Glomerular visceral epithelial cell (primary cell): ENCODE results near the gene ITK.

Experiments used
- DNase-seq: peaks from one replicate; pipeline ENCODE4 v3.0.0-alpha.2; 2016; ENCODE audit errors: extremely low spot score

ITK gene

DNA sequence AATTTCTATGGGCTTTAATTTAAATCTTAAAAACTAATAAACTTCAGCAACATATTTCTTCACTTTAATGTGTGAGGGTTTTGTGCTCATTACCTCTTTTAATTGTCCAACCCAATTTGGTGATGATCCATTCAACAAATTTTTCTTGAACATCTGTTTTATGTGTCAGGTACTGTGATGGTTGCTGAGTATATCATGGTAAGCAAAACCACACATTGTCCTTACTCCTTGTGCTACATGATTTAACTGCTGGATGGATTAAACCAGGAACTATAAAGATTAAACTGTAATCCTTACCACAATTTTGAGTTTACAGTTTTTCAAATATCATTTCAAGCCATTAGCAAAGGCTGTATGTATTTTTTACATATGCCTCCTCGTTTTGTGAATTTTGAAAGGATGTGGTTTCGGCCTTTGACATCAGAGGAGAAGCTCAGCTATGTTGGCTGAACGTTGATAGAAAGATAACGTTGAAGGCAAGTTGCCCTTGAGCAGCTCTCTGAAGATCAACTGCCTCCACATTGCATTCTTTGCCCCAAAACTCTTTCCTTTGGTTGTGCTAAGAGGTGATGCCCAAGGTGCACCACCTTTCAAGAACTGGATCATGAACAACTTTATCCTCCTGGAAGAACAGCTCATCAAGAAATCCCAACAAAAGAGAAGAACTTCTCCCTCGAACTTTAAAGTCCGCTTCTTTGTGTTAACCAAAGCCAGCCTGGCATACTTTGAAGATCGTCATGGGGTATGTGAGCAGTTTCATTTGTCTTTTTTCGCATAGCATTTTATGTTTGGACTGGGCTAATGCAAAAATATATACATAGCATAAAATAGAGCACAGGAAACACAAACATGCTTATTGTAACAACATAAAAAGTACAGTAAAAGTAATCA is at the start of gene ITK:
Gene ITK, plus strand, starts transcription at position 467 of the 891 bp plus-strand sequence. Its CDS starts 138 bp downstream, at position 605.
- DNase-seq, result no peak

DNA sequence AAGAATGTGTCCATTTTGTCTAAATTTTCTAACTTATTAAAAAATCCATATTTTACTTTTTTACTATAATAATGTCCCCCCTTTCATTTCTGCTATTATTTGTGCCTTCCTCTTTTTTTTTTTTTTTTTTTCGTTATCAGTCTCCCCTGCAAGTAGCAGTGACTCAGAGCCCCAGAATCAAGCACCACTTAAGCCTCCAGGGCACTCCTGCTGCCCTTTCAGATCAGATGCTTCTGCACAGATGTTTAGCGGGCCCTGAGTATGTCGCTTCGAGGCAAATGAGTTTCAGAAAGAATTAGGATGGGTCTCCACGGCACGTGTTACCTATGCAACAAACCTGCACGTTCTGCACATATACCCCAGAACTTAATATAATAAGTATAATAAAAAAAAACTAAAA is 49.7 kb upstream of the ITK start:
- peak; percentile 43 for DNase-seq

DNA sequence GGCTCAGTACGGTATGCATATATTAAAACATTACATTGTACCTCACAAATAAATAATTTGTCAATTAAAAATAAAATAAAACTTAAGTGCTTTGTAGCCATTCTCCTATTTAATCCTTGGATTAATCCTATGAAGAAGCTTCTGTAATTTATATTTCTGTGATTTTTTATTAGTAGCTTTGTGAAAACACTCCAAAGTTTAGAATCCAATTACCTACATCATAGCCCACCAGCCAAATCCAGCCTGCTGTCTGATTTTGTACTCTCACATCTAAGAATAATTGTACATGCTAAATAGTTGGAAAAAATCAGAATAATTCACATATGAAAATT is 48.4 kb upstream of the ITK start:
- DNase-seq, result no peak

DNA sequence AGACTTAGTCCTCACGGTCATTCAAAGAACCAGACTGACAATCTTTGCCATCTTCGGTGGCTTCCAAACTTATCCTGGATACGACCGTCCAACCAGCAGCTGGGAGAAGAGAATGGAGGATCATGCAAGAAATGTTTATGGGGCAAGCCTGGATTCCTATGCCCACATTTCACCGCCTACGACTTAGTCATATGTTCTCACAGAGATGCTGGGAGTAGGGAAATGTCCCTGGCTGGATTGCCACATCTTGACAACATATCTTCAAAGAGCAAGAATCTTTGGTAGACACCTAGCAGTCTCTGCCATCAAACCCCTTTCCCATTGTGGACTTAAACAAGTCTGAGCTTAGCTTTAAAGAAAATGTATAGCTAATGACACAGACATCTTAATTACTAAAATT is 42.9 kb upstream of the ITK start:
- no peak for DNase-seq

DNA sequence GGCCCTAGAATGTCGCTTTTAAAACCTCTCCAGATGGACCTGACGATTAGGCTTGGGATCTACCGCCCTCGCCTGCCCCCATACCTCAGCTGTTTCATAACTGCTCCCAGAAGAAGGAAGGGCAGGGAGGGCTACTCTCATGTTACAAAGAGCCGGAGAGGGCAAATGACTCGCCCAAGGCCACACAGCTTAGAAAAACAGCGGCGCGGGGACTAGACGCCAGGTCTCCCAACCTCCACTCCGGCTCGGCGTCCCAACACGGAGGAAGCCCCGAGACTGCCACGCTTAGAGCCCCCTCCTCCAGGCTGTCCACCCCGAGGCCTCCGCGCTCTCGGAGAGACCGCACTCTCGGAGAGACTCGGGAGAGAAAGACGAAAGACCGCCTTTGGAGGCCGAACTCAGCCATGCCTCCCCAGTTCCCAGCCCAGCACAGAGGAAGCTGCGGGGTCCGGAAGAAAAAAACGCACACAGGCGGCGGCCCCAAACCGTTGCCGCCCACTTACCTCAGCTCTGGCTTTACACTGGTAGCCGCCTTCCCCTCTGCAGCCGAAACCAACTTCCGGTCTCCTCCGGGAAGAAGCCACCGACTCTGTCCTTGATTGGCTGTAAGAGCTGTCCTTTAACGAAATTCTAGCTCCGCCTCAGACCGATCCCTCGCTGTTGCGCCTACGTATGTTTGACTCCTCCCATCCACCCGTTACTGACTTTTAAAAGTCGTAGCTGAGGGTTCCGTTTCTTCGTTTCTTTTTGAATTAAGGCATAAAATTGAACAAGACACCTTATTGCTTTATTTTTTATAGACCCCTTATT is 38.1 kb upstream of the ITK start, which contains the start of gene MED7:
Gene MED7, minus strand, starts transcription at position 549 of the 810 bp plus-strand sequence. CDS start 3,434 bp downstream, outside the sequence.
- DNase-seq, result peak; percentile 100

DNA sequence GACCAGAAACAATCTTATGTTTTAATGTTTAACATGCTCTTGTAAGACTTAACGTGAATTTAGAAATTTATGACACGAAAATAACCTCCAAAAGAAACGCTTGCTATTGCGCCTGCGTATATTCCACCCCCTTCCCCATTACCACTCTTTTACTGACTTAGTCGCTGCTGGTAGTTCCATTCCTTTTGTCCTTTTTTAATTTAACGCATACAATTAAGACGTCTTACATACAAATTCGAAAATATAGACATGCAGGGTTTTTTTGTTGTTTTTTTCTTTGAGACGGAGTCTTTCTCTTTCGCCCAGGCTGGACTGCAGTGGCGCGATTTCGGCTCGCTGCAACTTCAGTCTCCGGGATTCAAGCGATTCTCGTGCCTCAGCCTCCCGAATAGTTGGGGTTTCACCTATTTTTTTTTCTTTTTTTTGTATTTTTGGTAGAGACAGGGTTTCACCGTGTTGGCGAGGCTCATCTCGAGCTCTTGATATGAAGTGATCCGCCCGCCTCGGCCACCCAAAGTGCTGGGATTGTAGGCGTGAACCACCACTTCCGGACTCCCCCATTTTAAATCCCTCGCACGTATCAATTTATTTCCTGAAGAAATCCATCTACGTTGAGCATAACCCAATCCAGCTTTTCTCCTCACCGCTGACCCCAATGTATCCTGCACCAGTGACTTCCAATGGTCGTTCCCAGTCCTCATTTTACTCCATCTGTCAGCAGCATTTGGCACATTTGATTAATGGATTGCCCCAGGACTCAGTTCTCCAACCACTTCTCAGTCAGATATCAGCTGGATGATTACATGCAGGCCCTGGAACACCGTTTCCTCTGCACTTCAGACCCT is 37.3 kb upstream of the ITK start:
- DNase-seq, result peak; percentile 33

DNA sequence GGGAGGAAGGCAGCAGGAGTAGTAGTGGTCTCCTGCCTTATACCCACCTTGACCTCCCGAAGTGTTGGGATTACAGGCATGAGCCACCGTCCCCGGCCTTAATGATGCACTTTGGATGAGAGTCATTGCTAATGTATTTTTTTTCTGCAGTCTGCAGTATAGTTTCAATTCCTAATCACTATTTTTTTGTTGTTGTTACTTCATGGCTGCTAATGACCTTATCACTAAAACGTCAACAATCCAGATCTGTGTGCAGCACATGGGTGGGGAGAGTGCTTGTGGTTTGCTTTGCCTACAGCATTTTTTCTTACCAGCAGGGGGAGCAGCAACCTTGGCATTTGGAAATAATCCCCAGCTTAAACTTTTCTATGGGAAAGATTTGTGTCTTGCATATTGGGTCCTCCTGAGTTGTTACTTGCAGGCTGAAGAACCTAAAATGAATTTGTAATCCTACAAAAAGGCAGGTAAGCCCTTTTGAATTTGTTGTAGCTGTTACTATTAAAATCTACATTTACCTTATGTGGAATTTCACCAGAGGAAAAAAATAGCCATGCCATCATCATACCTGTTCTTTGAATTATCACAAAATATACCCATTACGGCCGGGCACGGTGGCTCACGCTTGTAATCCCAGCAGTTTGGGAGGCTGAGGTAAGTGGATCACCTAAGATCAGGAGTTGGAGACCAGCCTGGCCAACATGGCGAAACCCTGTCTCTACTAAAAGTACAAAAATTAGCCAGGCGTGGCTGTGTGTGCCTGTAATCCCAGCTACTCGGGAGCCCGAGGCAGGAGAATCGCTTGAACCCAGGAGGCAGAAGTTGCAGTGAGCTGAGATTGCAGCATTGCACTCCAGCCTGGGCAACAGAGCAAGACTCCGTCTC is 31.7 kb upstream of the ITK start:
- DNase-seq, result peak; percentile 78

DNA sequence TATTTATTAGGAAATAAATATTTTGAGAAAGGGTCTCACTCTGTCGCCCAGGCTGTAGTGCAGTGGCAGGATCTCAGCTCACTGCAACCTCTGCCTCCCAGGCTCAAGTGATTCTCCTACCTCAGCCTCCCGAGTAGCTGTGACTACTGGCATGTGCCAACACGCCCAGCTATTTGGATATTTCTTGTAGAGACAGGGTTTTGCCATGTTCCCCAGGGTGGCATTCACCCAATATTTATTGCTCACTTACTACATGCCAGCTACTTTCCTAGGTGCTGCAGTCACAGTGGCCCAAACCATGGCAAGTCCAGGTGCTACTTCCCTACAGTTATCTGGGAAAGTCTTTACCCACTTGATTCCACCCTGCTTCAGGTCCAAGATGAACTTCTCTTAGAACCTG is 29.6 kb upstream of the ITK start:
- no peak for DNase-seq

DNA sequence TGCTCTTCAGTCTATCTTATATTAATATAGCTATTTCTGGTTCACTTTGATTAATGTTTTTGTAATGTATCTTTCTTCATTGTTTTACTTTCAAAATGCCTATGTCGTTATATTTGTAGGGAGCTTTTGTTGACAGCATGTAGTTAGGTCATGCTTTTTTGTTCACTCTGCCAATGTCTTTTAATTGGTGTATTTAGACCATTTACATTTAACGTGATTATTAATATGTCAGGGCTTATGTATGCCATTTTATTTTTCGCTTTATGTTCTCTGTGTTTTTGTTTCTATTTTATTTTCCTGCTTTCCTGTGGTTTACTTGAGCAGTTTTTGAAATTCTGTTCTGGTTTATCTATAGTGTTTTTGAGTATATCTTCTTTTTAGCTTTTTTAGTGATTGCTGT is 25.3 kb upstream of the ITK start:
- DNase-seq, result no peak

DNA sequence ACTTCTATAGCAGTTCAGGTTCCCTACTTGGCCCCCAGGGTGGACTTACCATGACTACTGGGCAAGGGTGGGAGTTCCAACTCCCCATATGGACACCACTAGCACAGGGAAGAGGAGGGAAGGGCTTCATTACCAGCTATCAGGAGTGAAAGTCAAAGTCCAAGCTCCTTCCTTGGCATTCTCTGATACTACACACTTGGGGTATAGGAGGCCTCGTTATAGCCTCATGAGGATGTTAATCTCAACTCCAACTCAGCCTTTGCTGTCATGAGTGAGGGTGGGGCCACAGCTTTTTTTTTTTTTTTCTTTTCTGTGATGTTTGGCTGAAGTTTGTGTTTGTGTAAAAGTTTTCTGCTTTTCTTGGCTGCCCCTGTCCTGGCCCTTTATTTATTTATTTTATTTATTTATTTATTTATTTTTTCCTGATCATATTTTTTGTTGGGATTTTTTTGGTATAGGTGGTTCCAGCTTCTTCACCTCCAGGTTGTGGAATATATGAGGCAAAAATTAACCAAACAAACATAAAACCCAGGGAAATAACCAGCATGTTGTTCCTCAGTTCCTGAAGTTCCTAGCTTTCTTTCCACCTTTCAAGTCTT is 23.2 kb upstream of the ITK start:
- no peak for DNase-seq

DNA sequence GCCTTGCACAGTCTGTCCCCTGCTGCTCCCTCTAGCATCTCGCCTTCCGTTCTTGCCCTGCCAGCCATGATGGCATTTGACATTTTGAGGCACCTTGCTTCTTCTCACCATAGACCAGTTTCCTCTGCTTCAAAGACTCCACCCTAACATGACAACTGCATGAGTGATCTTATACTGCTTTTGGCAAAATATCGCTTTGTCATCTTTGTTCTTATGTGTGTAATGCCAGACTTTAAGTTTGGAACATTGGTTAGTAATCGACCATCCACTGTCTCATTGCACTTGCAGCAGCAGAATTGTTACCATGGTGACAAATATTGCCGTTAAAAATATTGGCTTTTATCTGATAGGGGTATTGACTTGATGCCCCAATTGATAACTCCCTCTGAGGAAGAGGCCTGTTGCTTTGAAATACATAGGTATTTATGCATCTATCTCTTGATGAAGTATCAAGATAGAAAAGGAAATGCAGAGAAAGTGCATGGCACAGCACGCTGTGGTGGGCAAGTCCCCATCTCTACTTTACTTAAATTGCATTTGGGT is 21.4 kb upstream of the ITK start:
- DNase-seq, result no peak

DNA sequence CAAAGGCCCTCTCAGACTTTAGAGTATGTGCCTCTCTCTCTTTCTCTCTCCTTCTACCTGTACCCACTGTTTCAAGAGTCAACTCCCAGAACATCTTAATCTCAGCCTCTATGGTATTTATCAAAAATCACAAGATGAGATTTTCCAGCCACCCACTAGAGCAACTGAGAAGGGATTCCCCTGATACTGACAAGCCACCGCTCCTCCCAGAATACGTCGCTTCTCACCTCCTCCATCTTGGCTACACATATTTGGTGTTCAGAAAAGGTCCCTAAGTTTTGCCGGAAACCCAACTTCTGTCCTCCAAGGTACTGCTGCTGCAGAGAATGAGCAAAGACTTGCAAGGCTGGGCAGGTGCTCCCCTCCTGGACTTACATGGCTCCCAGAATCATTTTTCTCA is 20.6 kb upstream of the ITK start:
- no peak for DNase-seq

DNA sequence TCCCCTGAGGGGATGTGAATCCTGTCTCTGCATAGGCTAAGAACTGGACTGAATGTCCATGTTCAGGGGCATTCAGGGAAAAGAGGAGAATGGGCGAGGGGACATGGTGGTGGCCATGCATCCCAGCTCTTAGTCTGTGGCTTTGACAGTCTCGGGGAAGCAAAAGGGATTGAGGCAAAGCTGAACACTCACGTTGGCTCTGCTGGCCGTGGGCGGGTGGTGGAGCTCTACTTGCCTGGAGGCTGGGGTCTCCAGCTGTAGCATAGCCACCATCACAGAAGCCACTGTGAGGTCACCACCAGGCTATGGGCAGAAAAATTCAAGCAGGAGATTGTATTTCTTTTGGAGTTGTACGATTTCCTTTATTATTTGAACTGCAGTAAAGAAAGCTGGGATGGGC is 18.6 kb upstream of the ITK start:
- DNase-seq, result no peak

DNA sequence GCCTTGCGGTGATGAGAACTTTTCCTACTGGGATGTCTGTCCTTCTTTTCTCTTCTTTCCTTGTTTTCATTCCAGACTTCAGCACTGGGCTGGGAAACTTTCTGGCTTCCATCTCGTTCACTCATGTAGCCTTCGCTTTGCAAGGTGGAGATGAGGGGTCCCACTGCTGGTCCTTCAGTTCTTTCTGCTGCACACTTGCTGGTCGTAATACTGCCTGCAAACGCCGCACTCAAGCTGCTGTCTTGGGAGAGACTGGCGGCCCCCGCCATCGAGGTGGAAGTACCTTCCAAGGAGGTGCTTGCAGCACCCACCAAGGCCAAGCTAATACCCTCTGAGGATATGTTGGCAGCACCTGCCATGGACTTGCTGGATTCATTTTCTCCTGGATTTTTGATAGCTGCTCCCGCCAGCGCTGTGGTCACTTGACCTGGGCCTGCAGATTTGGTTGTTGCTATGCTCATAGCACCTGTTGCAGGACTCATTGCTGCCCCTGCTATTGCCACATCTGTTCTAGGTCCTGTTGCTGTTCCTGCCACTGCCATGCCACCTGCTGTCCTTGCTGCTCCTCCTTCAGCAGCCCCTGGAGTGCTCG is 17.6 kb upstream of the ITK start:
- DNase-seq, result no peak

DNA sequence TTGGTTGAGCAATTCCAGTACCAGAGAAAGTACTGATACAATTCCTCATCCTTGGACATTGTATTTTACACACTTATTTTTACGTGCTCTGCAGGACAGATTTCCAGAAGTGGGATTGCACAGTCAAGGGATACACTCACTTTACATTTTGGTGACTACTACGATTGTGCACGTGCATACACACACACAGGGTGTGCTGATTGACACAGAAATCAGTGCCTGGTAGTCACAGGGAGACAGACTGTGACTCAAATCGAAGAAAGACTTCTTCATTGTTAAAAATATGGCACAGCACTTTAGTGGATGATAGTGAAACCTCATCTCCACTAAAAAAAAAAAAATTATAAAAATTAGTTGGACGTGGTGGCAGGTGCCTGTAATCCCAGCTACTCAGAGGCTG is 16.1 kb upstream of the ITK start:
- no peak for DNase-seq

DNA sequence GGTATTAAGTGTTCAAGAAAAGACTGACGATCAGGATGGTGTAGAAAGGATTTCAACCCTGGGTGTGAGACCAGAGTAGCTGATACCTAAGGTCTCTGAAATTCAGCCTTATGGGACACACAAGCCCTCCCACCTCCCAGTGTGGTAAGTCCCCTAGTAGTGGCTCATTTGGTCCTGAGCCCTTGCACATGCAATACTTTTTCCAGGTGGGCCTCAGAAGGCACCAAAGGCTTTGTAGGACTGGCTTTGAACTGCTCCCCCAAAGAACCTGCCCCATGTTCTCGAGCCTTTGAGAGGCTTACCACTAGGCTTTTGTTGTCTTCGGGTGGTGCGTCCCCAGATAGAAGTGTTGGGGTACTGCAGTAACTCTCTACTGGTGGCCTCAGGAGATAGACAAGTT is 15.4 kb upstream of the ITK start:
- DNase-seq, result no peak

DNA sequence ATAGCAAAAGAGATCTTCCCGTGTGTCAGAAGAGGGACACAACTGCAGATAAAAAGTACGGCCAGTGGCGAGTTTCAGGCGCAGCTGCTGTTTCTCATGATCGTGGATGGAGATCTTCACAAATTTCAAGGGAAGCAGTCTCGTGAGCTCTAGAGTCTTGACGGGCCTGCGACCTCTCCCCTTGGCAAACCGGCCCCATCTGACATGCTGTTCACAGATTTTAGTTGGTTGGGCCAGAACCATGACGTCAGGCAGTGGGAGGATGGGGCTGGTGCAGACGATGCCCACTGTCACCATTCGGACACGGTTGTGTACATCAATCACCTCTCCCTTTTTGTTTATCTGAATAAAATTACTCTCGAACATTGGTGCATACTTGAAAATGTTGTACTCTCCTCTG is 15.0 kb upstream of the ITK start:
- no peak for DNase-seq

DNA sequence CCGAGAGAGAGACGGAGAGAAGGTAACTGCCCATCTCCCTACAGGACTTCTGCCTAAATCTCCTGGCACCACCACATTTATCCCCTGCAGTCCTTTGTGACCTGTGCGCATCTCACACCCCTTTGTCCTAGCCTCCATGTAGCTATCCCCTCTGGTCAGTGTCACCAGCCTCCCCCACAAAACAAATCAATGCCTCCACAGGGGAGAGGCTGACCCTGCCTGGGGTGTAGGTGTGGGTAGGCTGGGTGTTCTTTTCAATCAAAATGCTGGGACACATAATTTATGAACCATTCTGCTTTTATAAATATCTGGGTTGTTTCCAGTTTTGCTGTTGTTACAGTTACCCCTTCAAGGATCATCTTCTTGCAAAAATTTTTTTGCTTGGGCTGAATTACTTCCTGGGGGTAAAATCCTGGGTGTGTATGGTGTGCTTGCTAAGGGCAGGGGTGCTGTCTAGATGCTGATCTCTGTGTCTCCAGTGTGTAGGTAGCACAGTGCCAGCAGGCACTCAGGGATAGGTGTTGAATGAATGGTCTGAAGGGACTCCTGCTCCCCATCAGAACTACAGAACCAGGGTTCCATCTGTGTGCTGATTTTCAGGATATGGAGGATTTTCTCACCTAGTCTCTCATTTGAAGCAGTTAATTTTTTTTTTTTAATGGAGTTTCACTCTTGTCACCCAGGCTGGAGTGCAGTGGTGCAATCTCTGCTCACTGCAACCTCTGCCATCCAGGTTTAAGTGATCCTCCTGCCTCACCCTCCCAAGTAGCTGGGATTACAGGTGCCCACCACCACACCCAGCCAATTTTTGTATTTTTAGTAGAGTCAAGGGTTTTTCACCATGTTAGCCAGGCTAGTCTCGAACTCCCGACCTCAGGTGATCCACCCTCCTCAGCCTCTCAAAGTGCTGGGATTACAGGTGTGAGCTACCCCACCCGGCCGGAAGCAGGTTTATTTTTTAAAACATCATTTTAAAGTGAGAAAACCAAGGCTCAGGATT is 14.1 kb upstream of the ITK start, which contains the start of gene GARIN3:
Gene GARIN3, minus strand, starts transcription at position 51 of the 1,000 bp plus-strand sequence. CDS start 96 bp downstream, outside the sequence.
- DNase-seq, result no peak

DNA sequence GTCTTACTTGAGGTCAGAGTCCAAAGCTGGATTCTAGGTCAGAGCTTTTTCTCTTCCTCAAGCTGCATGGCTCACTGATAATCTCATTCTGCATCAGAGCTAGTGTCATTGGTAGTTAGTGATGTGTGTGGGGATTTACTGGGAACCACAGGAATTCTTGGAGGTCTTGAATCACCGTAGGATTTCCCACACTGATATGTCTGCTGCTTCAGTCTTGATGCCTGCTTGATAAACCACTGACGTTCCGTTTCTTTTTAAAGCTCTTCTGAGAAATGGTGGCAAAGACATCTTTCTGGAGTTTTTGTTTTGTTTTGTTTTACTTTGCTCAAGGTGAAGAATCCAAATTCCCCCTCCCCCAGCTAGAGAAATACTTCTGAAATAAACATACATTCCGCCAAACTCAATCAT is 13.4 kb upstream of the ITK start:
- peak; percentile 91 for DNase-seq
